KMS-11 (cell line): Measurements from ENCODE around the gene SDC1.
"Not testable (repeated sequence)": the region's sequence is repeated elsewhere in the genome, so short reads cannot be mapped to it uniquely, and the experiment has no call there.

ENCODE experiments used
- H2AFZ ChIP-seq: fragments of 200-600 bp; sonication (generic); 2 replicates; pipeline ENCODE4 v1.6.1; 2016; ENCODE audit warnings: antibody characterized with exemption, mixed run types, low read depth
- H3K27ac ChIP-seq: fragments of 200-600 bp; sonication (generic); 2 replicates; pipeline ENCODE4 v1.6.1; 2016; ENCODE audit warnings: mild to moderate bottlenecking, mixed run types
- H3K27me3 ChIP-seq: fragments of 200-600 bp; sonication (generic); 2 replicates; pipeline ENCODE4 v1.6.1; 2017; ENCODE audit warnings: mild to moderate bottlenecking, low read depth, mixed run types, moderate library complexity; ENCODE audit not compliant: insufficient read depth
- H3K36me3 ChIP-seq: fragments of 200-600 bp; sonication (generic); 2 replicates; pipeline ENCODE4 v1.6.1; 2017; ENCODE audit warnings: mild to moderate bottlenecking, mixed run types; ENCODE audit not compliant: insufficient read depth
- H3K4me1 ChIP-seq: fragments of 200-600 bp; sonication (generic); 2 replicates; pipeline ENCODE4 v1.6.1; 2016; ENCODE audit warnings: mild to moderate bottlenecking, low read depth, mixed run types; ENCODE audit not compliant: poor library complexity, severe bottlenecking
- H3K4me2 ChIP-seq: fragments of 200-600 bp; sonication (generic); 2 replicates; pipeline ENCODE4 v1.7.0; 2016; ENCODE audit warnings: mild to moderate bottlenecking, mixed run types
- H3K4me3 ChIP-seq: fragments of 200-600 bp; sonication (generic); IDR thresholded peaks from 2 replicates; pipeline ENCODE4 v1.6.1; 2017; ENCODE audit warnings: low read depth, low read length, mixed read lengths; ENCODE audit not compliant: insufficient read depth
- H3K79me2 ChIP-seq: fragments of 200-600 bp; sonication (generic); 2 replicates; pipeline ENCODE4 v1.6.1; 2016; ENCODE audit warnings: low read depth, mixed run types; ENCODE audit not compliant: insufficient read depth
- H3K9ac ChIP-seq: fragments of 200-600 bp; sonication (generic); 2 replicates; pipeline ENCODE4 v1.6.1; 2016; ENCODE audit warnings: mild to moderate bottlenecking, mixed run types
- H4K20me1 ChIP-seq: fragments of 200-600 bp; sonication (generic); 2 replicates; pipeline ENCODE4 v1.6.1; 2016; ENCODE audit warnings: mild to moderate bottlenecking, mixed run types; ENCODE audit not compliant: insufficient read depth
- TF ChIP-seq, protein P1 (sequence below): fragments of 200-600 bp; sonication (generic); conservative IDR thresholded peaks from 2 replicates; pipeline ENCODE4 v1.6.1; 2017; ENCODE audit warnings: low read depth, mild to moderate bottlenecking, antibody characterized with exemption, low read length, moderate library complexity, mixed read lengths

Gene SDC1

DNA sequence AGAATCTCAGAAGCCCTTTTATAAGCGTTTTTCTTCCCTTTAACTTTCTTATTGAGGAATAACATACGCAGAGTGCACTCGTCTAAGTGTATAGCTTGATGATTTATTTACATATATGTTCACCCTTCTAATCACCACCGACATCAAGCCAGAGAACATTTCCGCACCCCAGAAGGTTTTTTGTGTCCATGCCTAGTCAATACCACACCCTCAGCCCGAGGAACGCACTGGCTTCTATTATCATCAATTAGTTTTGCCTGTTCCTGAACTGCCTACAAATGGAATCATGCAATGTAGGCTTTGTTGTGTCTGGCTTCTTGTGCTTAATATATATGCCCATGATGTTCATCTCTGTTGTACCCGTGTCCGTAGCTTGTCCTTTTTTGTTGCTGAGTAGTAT lies 27.7 kb downstream of the SDC1 start:
- no peak overlapping the region for H3K27ac ChIP-seq
- H3K36me3 ChIP-seq = no peaks in the 10 kb centered on the region
- no peak overlapping the region for H2AFZ ChIP-seq
- TF ChIP-seq, protein P1, sequence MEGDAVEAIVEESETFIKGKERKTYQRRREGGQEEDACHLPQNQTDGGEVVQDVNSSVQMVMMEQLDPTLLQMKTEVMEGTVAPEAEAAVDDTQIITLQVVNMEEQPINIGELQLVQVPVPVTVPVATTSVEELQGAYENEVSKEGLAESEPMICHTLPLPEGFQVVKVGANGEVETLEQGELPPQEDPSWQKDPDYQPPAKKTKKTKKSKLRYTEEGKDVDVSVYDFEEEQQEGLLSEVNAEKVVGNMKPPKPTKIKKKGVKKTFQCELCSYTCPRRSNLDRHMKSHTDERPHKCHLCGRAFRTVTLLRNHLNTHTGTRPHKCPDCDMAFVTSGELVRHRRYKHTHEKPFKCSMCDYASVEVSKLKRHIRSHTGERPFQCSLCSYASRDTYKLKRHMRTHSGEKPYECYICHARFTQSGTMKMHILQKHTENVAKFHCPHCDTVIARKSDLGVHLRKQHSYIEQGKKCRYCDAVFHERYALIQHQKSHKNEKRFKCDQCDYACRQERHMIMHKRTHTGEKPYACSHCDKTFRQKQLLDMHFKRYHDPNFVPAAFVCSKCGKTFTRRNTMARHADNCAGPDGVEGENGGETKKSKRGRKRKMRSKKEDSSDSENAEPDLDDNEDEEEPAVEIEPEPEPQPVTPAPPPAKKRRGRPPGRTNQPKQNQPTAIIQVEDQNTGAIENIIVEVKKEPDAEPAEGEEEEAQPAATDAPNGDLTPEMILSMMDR = no peak
- H3K4me2 ChIP-seq = no peak overlapping the region
- no peak overlapping the region for H3K9ac ChIP-seq
- H3K4me1 ChIP-seq = no peaks in the 10 kb centered on the region
- no peaks in the 10 kb centered on the region for H3K79me2 ChIP-seq
- no peaks in the 10 kb centered on the region for H4K20me1 ChIP-seq
- H3K4me3 ChIP-seq = no peak overlapping the region
- H3K27me3 ChIP-seq = no peaks in the 10 kb centered on the region

DNA sequence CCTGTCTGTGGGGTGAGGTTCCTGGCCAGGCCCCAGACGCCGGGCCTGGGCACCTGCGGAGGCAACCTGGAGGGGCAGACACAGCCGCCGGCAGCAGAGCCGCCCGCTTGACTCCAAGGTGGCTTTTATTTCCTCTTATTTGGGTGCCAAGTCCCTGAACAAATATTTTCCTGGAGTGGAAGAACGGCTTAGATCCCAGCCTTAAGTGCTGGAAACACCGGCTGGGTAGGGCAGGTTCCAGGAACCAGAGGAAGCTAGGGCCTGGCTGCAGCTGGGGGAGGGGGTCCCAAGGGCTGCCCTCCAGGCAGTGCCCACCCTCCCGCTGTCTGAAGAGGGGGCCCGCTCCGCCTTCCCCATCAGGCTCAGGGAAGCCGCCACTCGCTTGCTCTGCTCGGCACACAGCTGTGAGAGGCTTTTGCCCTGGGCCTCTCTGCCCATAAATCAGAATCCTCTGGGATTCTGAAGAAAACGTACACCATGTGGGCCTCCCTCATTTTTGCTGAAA lies 28.2 kb downstream of the SDC1 start:
- TF ChIP-seq, protein P1 = no peak
- no peaks in the 10 kb centered on the region for H3K4me1 ChIP-seq

DNA sequence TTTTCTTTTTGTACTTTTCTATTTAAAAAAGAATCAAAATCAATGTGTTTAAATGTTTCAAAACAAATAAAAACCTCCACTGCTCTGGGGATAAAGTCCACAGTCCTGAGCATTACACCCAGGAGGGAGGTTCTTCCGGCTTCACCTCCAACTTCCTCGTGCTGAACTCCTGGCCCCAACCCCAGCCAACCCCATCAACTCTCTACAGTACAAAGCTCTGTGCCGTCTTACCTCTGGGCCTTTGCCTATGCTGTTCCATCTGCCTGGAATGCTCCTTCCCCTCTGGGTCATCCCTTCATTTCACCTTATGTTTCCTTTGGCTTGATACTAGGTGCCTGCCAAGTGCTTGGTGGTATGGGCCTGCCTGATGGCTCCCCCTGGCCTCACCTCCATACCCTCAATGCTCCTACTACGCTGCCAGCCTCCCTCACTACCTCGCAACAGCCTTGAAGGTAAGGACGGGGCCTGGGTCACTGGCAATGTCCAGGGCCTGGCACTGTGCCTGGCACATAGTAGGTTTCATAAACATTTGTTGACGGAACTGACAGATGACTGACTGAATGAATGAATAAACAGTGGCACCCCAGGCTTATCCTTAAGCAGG lies 28.8 kb downstream of the SDC1 start:
- Histone ChIP-seq H3K4me3 (no peak overlapping the region), H3K27me3 (no peaks in the 10 kb centered on the region), H3K36me3 (no peaks in the 10 kb centered on the region), H3K79me2 (no peaks in the 10 kb centered on the region), H3K4me1 (no peaks in the 10 kb centered on the region), H3K27ac (no peak overlapping the region), H4K20me1 (no peaks in the 10 kb centered on the region), H3K4me2 (no peak overlapping the region), H3K9ac (no peak overlapping the region), H2AFZ (no peak overlapping the region)
- TF ChIP-seq, protein P1 = no peak

More for the DNA sequence above, 28.2 kb downstream of the SDC1 start:
- H4K20me1 ChIP-seq = no peaks in the 10 kb centered on the region
- H3K4me3 ChIP-seq = no peak overlapping the region
- H3K4me2 ChIP-seq = no peak overlapping the region
- H3K27me3 ChIP-seq = no peaks in the 10 kb centered on the region
- H2AFZ ChIP-seq = no peak overlapping the region
- no peaks in the 10 kb centered on the region for H3K36me3 ChIP-seq
- H3K79me2 ChIP-seq = no peaks in the 10 kb centered on the region
- H3K27ac ChIP-seq = no peak overlapping the region
- H3K9ac ChIP-seq = no peak overlapping the region

DNA sequence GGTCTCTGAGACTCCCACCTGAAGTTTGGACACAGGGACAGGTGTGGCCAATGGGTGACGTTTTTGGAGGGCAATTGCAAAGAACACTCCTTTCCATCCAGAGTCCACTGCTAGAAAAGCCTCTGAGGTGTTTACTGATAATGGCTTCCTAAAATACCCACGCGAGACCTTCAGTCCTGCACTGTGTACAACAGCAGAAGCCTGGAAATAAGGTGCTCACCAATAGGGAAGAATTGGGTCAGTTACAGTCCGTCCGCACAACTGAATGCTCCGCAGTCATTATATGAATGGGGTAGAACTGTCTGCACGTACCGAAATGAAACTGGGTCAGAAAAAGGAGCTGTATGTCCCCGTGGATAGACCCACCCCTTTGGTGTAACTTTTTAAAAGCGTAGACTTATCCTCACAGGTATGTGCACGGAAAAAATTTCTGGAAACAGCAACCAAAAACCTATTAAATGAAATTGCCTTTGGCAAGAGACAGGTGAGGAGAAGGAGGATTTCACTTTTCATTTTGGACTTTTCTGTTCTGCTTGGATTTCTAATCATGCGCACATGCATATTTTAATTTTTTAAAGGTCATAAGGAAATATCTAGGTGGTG lies 29.4 kb downstream of the SDC1 start:
- no peak overlapping the region for H2AFZ ChIP-seq
- no peaks in the 10 kb centered on the region for H3K36me3 ChIP-seq
- no peaks in the 10 kb centered on the region for H3K4me1 ChIP-seq
- H3K79me2 ChIP-seq = no peaks in the 10 kb centered on the region
- H3K4me3 ChIP-seq = no peak overlapping the region
- H3K9ac ChIP-seq = no peak overlapping the region
- no peaks in the 10 kb centered on the region for H3K27me3 ChIP-seq
- H3K27ac ChIP-seq = no peak overlapping the region
- no peaks in the 10 kb centered on the region for H4K20me1 ChIP-seq
- H3K4me2 ChIP-seq = no peak overlapping the region
- TF ChIP-seq, protein P1 = no peak

DNA sequence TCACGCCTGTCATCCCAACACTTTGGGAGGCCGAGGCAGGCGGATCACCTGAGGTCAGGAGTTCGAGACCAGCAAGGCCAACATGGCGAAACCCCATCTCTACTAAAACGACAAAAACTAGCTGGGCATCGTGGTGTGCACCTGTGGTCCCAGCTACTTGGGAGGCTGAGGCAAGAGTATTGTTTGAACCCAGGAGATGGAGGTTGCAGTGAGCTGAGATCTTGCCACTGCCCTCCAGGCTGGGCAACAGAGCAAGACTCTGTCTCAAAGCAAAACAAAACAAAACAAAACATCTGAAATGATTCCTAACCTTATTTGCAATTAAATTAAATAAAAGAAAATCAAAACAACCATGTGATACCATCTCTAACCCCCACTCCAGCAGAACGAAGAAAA lies 29.9 kb downstream of the SDC1 start:
- not testable (repeated sequence) for H3K4me1 ChIP-seq, H3K27ac ChIP-seq, H4K20me1 ChIP-seq, H3K36me3 ChIP-seq, H3K27me3 ChIP-seq, H3K79me2 ChIP-seq, H2AFZ ChIP-seq, H3K4me2 ChIP-seq, H3K4me3 ChIP-seq, H3K9ac ChIP-seq
